HepG2 (cell line): ENCODE data around the gene CYP2A7.

Source experiments
- CBX2 ChIP-seq, 2 experiments: fragments of 200-600 bp in 1 of 2; sonication (generic); formaldehyde crosslinking in 1 of 2; IDR thresholded peaks; 2 replicates each; pipeline versions ENCODE4 v1.7.0 to v1.8.1; 2018 to 2022; ENCODE audit warnings: low read depth in 2 of 2, low read length in 1 of 2, mild to moderate bottlenecking in 1 of 2, missing genetic modification reagents in 1 of 2
- EZH2 ChIP-seq: conservative IDR thresholded peaks from 2 replicates; pipeline ENCODE4 v1.6.1; 2012; ENCODE audit warnings: mild to moderate bottlenecking, low read depth, low read length, moderate library complexity
- FOSL1 ChIP-seq: sonication (generic); formaldehyde crosslinking; IDR thresholded peaks from 2 replicates; pipeline ENCODE4 v1.9.0; 2021; ENCODE audit warnings: missing genetic modification reagents, borderline replicate concordance
- FOXK1 ChIP-seq: sonication (generic); formaldehyde crosslinking; IDR thresholded peaks from 2 replicates; pipeline ENCODE4 v1.4.0; 2020; ENCODE audit warnings: low read depth, missing genetic modification reagents, borderline replicate concordance
- PATZ1 ChIP-seq: sonication (generic); formaldehyde crosslinking; IDR thresholded peaks from 2 replicates; pipeline ENCODE4 v1.4.0; 2020; ENCODE audit warnings: missing genetic modification reagents
- SIN3A ChIP-seq: IDR thresholded peaks from 2 replicates; pipeline ENCODE4 v1.6.1; 2011; ENCODE audit warnings: low read depth, mild to moderate bottlenecking, control low read depth, low read length, borderline replicate concordance
- ZBTB20 ChIP-seq: sonication (generic); formaldehyde crosslinking; IDR thresholded peaks from 2 replicates; pipeline ENCODE4 v1.8.1; 2023; ENCODE audit warnings: missing genetic modification reagents, low read depth, mild to moderate bottlenecking, borderline replicate concordance
- ZFP36 ChIP-seq: fragments of 150-350 bp; IDR thresholded peaks from 2 replicates; pipeline ENCODE4 v1.6.1; 2018; ENCODE audit warnings: borderline replicate concordance, low read length, low read depth; ENCODE audit not compliant: partially characterized antibody
- ZNF12 ChIP-seq: sonication (generic); formaldehyde crosslinking; IDR thresholded peaks from 2 replicates; pipeline ENCODE4 v1.5.0; 2020; ENCODE audit warnings: missing genetic modification reagents
- ZNF350 ChIP-seq: sonication (generic); formaldehyde crosslinking; IDR thresholded peaks from 2 replicates; pipeline ENCODE4 v1.4.0; 2020; ENCODE audit warnings: mild to moderate bottlenecking, low read depth, missing genetic modification reagents, borderline replicate concordance
- TF ChIP-seq, protein P1 (sequence below): sonication (generic); formaldehyde crosslinking; IDR thresholded peaks from 2 replicates; pipeline ENCODE4 v1.4.0; 2020; ENCODE audit warnings: missing genetic modification reagents
- TF ChIP-seq, protein P2 (sequence below): sonication (generic); formaldehyde crosslinking; IDR thresholded peaks from 2 replicates; pipeline ENCODE4 v1.5.0; 2020; ENCODE audit warnings: mild to moderate bottlenecking, missing genetic modification reagents, moderate library complexity
- TF ChIP-seq, protein P3 (sequence below): sonication (generic); formaldehyde crosslinking; IDR thresholded peaks from 2 replicates; pipeline ENCODE4 v1.5.0; 2020; ENCODE audit warnings: missing genetic modification reagents
- TF ChIP-seq, protein P4 (sequence below): sonication (generic); formaldehyde crosslinking; IDR thresholded peaks from 2 replicates; pipeline ENCODE4 v1.8.1; 2023; ENCODE audit warnings: mild to moderate bottlenecking, missing genetic modification reagents

DNA sequence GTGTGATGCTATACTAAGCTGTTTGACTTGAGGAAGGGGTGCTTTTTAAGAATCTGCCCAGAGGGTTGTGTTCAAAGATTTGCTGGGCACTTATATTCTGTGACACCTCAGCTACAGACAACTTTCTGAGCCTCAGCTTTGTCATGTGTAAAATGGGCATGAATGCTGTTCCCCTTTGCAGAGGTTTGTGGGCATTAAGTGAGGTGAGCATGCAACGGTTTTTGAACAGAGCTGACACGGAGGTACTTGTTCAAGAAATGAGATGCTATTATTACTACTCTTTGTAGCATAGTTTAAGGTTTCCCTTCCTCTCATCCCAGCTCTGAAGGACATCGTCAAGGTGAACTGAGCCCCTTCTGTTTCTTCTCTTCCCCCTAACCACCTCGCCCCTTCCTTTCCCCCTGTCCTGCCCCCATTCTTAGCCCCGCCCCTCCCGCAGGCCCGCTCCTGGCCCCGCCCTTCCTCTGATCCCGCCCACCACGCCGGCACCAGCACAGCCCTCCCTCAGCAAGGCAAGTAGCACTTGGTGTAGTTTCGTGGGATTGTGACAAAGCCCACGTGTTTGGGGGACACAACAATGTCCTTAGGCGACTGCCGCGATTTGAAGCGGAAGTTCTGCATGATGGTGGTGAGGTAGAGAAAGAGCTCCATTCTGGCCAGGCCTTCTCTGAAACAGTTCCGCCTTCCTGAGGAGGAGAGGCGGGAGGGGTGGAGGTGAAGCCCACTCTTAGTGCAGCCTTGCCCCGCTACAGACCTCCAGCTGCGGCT is 26.1 kb upstream of the CYP2A7 start:
- no peak for TF ChIP-seq FOXK1 (CRISPR knock-in tag)
- TF ChIP-seq, protein P1, sequence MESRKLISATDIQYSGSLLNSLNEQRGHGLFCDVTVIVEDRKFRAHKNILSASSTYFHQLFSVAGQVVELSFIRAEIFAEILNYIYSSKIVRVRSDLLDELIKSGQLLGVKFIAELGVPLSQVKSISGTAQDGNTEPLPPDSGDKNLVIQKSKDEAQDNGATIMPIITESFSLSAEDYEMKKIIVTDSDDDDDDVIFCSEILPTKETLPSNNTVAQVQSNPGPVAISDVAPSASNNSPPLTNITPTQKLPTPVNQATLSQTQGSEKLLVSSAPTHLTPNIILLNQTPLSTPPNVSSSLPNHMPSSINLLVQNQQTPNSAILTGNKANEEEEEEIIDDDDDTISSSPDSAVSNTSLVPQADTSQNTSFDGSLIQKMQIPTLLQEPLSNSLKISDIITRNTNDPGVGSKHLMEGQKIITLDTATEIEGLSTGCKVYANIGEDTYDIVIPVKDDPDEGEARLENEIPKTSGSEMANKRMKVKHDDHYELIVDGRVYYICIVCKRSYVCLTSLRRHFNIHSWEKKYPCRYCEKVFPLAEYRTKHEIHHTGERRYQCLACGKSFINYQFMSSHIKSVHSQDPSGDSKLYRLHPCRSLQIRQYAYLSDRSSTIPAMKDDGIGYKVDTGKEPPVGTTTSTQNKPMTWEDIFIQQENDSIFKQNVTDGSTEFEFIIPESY = no peak
- TF ChIP-seq FOSL1 (CRISPR knock-in tag) = no peak
- no peak for TF ChIP-seq SIN3A
- no peak for TF ChIP-seq ZBTB20 (CRISPR knock-in tag)
- TF ChIP-seq, protein P2, sequence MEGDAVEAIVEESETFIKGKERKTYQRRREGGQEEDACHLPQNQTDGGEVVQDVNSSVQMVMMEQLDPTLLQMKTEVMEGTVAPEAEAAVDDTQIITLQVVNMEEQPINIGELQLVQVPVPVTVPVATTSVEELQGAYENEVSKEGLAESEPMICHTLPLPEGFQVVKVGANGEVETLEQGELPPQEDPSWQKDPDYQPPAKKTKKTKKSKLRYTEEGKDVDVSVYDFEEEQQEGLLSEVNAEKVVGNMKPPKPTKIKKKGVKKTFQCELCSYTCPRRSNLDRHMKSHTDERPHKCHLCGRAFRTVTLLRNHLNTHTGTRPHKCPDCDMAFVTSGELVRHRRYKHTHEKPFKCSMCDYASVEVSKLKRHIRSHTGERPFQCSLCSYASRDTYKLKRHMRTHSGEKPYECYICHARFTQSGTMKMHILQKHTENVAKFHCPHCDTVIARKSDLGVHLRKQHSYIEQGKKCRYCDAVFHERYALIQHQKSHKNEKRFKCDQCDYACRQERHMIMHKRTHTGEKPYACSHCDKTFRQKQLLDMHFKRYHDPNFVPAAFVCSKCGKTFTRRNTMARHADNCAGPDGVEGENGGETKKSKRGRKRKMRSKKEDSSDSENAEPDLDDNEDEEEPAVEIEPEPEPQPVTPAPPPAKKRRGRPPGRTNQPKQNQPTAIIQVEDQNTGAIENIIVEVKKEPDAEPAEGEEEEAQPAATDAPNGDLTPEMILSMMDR (CRISPR knock-in tag) = no peak
- TF ChIP-seq, protein P3, sequence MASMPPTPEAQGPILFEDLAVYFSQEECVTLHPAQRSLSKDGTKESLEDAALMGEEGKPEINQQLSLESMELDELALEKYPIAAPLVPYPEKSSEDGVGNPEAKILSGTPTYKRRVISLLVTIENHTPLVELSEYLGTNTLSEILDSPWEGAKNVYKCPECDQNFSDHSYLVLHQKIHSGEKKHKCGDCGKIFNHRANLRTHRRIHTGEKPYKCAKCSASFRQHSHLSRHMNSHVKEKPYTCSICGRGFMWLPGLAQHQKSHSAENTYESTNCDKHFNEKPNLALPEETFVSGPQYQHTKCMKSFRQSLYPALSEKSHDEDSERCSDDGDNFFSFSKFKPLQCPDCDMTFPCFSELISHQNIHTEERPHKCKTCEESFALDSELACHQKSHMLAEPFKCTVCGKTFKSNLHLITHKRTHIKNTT (CRISPR knock-in tag) = no peak
- TF ChIP-seq ZNF12 (CRISPR knock-in tag) = no peak
- no peak for TF ChIP-seq CBX2 (IDR thresholded peaks at IDR 0.05; ENCODE audit: low read depth, low read length)
- TF ChIP-seq CBX2 (CRISPR knock-in tag; IDR thresholded peaks at IDR 0.05; ENCODE audit: low read depth) = no peak
- TF ChIP-seq, protein P4, sequence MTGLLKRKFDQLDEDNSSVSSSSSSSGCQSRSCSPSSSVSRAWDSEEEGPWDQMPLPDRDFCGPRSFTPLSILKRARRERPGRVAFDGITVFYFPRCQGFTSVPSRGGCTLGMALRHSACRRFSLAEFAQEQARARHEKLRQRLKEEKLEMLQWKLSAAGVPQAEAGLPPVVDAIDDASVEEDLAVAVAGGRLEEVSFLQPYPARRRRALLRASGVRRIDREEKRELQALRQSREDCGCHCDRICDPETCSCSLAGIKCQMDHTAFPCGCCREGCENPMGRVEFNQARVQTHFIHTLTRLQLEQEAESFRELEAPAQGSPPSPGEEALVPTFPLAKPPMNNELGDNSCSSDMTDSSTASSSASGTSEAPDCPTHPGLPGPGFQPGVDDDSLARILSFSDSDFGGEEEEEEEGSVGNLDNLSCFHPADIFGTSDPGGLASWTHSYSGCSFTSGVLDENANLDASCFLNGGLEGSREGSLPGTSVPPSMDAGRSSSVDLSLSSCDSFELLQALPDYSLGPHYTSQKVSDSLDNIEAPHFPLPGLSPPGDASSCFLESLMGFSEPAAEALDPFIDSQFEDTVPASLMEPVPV (CRISPR knock-in tag) = no peak
- no peak for TF ChIP-seq ZFP36
- TF ChIP-seq ZNF350 (CRISPR knock-in tag) = no peak
- no peak for TF ChIP-seq PATZ1 (CRISPR knock-in tag)
- no peak for TF ChIP-seq EZH2
